Gastrocnemius medialis (tissue), 4 donors: ENCODE results near the gene NCAPD2.

Experiments
- CTCF ChIP-seq, 5 experiments: fragments of 450-650 bp in 3 of 5; fragments of 200-600 bp in 2 of 5; sonication (generic) in 2 of 5; IDR thresholded peaks in 4 of 5; conservative IDR thresholded peaks in 1 of 5; 1 replicate in 4 of 5; 2 replicates in 1 of 5; pipeline ENCODE4 v1.5.1; 2016 to 2019; ENCODE audit warnings: antibody characterized with exemption in 5 of 5, mild to moderate bottlenecking in 3 of 5, moderate library complexity in 3 of 5
- POLR2A ChIP-seq, 2 donors: fragments of 450-650 bp; IDR thresholded peaks; one replicate each; pipeline ENCODE4 v1.6.1; 2017; ENCODE audit warnings: antibody characterized with exemption in 2 of 2, mild to moderate bottlenecking in 2 of 2, moderate library complexity in 2 of 2

- TF ChIP-seq CTCF (IDR thresholded peaks at IDR 0.05 in 4 of 5, conservative IDR thresholded peaks at IDR 0.05 in 1 of 5), result no peak
- no peak for TF ChIP-seq POLR2A (IDR thresholded peaks at IDR 0.05)
Measured at GRCh38 chr12:6507102-6507998, 13.4 kb downstream of the NCAPD2 start.
